ENCODE measurements around the gene BNC1.

GRCh38 chr15:83282141-83282540 is 2.3 kb downstream of the BNC1 start:
- TF ChIP-seq CTCF (IDR thresholded peaks at IDR 0.05) (no peak), POLR2AphosphoS5 (IDR thresholded peaks at IDR 0.05) (no peak), POLR2A (IDR thresholded peaks at IDR 0.05) (no peak)
